ENCODE results near the gene CAPN2. TPM values are rescaled to one million over a fixed set of nuclear protein-coding genes. Genes with fewer than 3 reads are reported as not detected.

The CAPN2 gene
- polyA plus RNA-seq (2013, experiment 1 of 2) = 50.4 TPM
- 50.8 TPM for polyA plus RNA-seq (2013, experiment 2 of 2)

DNA sequence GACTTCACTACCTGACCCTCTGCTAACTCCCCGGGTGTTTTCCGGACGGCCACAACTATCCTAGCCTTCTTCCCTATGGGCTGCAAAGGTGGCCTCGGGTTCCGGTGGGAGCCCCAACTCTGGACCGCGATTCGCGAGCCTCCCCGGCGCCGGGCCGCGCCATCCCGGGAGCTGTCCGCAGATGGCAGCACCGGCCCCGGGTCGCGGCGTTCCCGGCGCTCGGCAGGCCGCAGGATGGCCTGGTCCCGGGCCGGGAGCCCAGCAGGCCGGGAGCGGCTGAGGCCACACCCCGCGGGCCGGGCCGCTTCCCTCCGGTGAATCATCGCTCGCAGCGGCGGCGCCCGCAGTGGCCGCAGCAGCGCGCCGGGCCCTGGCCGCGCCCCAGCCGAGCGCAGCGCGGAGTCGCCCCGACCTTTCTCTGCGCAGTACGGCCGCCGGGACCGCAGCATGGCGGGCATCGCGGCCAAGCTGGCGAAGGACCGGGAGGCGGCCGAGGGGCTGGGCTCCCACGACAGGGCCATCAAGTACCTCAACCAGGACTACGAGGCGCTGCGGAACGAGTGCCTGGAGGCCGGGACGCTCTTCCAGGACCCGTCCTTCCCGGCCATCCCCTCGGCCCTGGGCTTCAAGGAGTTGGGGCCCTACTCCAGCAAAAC lies at the start of gene CAPN2:
Gene CAPN2 (plus strand): TSS at position 346 of the 656 bp plus-strand sequence. CDS start 102 bp downstream, at position 448.
- H3K9me3 ChIP-seq (replicated peaks in 1 of 2; ENCODE audit: control insufficient read depth in 2 of 2, insufficient read depth in 1 of 2, low read depth in 1 of 2, low read length in 2 of 2) = no peaks in the 10 kb centered on the region
- H3K9ac ChIP-seq (ENCODE audit: low read depth, low read length, poor library complexity) = peak within 1 kb of the TSS; percentile 97
- H2BK120ac ChIP-seq (ENCODE audit: low read depth, low read length) = peak within 1 kb of the TSS; percentile 11
- peak within 1 kb of the TSS; percentile 83 to 90 for H3K4me3 ChIP-seq (ENCODE audit: low read length in 2 of 2)
- H3K4ac ChIP-seq (ENCODE audit: low read length) = peak within 1 kb of the TSS; percentile 15
- no peaks in the 10 kb centered on the region for H3K79me1 ChIP-seq (ENCODE audit: low read depth, low read length)
- H3K27ac ChIP-seq (replicated peaks; ENCODE audit: low read length) = no peak within 1 kb of the TSS
- H3K36me3 ChIP-seq (replicated peaks in 1 of 2; ENCODE audit: control insufficient read depth in 2 of 2, insufficient read depth in 2 of 2, low read length in 2 of 2) = peaks cover 0 to 28% of the 10 kb centered on the region in 2 donors
- H3K23ac ChIP-seq (ENCODE audit: low read depth, low read length, poor library complexity) = peak within 1 kb of the TSS; percentile 94
- H2BK5ac ChIP-seq (ENCODE audit: low read length) = peak within 1 kb of the TSS; percentile 88
- H2BK15ac ChIP-seq (ENCODE audit: low read length) = no peak within 1 kb of the TSS
- H3K18ac ChIP-seq (ENCODE audit: low read length) = peak within 1 kb of the TSS; percentile 98
- no peak within 1 kb of the TSS for H2BK12ac ChIP-seq (ENCODE audit: low read length)
- H3K4me1 ChIP-seq (ENCODE audit: control insufficient read depth in 2 of 2, insufficient read depth in 1 of 2, low read depth in 1 of 2, low read length in 2 of 2) = peaks cover 11 to 16% of the 10 kb centered on the region in 2 donors
- H2AK5ac ChIP-seq (ENCODE audit: low read depth, low read length) = peak within 1 kb of the TSS; percentile 27
- no peak within 1 kb of the TSS for H4K8ac ChIP-seq (ENCODE audit: low read depth, low read length)
- peak; percentile 64 for DNase-seq (ENCODE audit: low spot score)
- peak within 1 kb of the TSS; percentile 58 for H4K91ac ChIP-seq (ENCODE audit: low read depth, low read length, poor library complexity)
- peak within 1 kb of the TSS; percentile 93 for H2AFZ ChIP-seq (ENCODE audit: low read length)
- no peaks in the 10 kb centered on the region for H3K27me3 ChIP-seq (ENCODE audit: control insufficient read depth in 3 of 3, insufficient read depth in 3 of 3, low read depth in 1 of 3, low read length in 3 of 3)
- H3K14ac ChIP-seq (ENCODE audit: low read length) = no peak within 1 kb of the TSS
- whole genome bisulfite sequencing, 2 donors (ENCODE audit: extremely low coverage in 2 of 2, insufficient read length in 2 of 2, insufficient replicate concordance in 1 of 2) = no CpG with 5 or more reads among the region's 74 CpGs
- peak within 1 kb of the TSS; percentile 79 for H3K4me2 ChIP-seq (ENCODE audit: insufficient read depth, low read length, poor library complexity, severe bottlenecking)

DNA sequence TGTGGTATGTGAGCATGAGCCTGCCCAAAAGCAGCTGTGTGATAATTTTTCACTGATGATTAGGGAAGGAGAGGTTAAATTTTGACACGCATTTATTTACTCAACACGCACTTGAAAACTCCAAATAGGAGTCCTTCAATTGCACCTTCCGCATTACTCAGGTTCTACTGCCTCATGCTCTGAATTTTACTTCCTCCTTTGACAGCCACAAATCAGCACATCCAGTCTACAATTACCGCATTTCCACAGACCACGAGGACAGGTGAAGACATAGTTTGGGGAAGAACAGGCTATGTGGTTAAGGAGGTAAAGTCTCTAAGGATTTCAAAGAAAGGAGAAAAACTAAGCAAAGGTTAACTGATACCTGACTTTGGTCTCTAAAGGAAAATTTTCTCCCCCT lies 49.4 kb upstream of the CAPN2 start:
- H3K36me3 ChIP-seq (replicated peaks in 1 of 2; ENCODE audit: control insufficient read depth in 2 of 2, insufficient read depth in 2 of 2, low read length in 2 of 2) = no peaks in the 10 kb centered on the region
- H3K27ac ChIP-seq (replicated peaks; ENCODE audit: low read length) = no peak overlapping the region
- no peak overlapping the region for H4K91ac ChIP-seq (ENCODE audit: low read depth, low read length, poor library complexity)
- H3K23ac ChIP-seq (ENCODE audit: low read depth, low read length, poor library complexity) = no peak overlapping the region
- no peak overlapping the region for H2AFZ ChIP-seq (ENCODE audit: low read length)
- DNase-seq (ENCODE audit: low spot score) = no peak
- H3K27me3 ChIP-seq (ENCODE audit: control insufficient read depth in 3 of 3, insufficient read depth in 3 of 3, low read depth in 1 of 3, low read length in 3 of 3) = no peaks in the 10 kb centered on the region
- H3K9me3 ChIP-seq (replicated peaks in 1 of 2; ENCODE audit: control insufficient read depth in 2 of 2, insufficient read depth in 1 of 2, low read depth in 1 of 2, low read length in 2 of 2) = no peaks in the 10 kb centered on the region
- H2BK5ac ChIP-seq (ENCODE audit: low read length) = no peak overlapping the region
- H2BK12ac ChIP-seq (ENCODE audit: low read length) = no peak overlapping the region
- H2BK15ac ChIP-seq (ENCODE audit: low read length) = no peak overlapping the region
- H3K79me1 ChIP-seq (ENCODE audit: low read depth, low read length) = no peaks in the 10 kb centered on the region
- no CpG with 5 or more reads among the region's 5 CpGs for WGBS, 2 donors (ENCODE audit: extremely low coverage in 2 of 2, insufficient read length in 2 of 2, insufficient replicate concordance in 1 of 2)
- no peak overlapping the region for H3K4me3 ChIP-seq (ENCODE audit: low read length in 2 of 2)
- no peak overlapping the region for H3K18ac ChIP-seq (ENCODE audit: low read length)
- H2BK120ac ChIP-seq (ENCODE audit: low read depth, low read length) = no peak overlapping the region
- H3K14ac ChIP-seq (ENCODE audit: low read length) = no peak overlapping the region
- no peak overlapping the region for H2AK5ac ChIP-seq (ENCODE audit: low read depth, low read length)
- no peaks in the 10 kb centered on the region for H3K4me1 ChIP-seq (ENCODE audit: control insufficient read depth in 2 of 2, insufficient read depth in 1 of 2, low read depth in 1 of 2, low read length in 2 of 2)
- no peak overlapping the region for H3K4ac ChIP-seq (ENCODE audit: low read length)
- no peak overlapping the region for H3K9ac ChIP-seq (ENCODE audit: low read depth, low read length, poor library complexity)
- H3K4me2 ChIP-seq (ENCODE audit: insufficient read depth, low read length, poor library complexity, severe bottlenecking) = no peak overlapping the region
- H4K8ac ChIP-seq (ENCODE audit: low read depth, low read length) = no peak overlapping the region

DNA sequence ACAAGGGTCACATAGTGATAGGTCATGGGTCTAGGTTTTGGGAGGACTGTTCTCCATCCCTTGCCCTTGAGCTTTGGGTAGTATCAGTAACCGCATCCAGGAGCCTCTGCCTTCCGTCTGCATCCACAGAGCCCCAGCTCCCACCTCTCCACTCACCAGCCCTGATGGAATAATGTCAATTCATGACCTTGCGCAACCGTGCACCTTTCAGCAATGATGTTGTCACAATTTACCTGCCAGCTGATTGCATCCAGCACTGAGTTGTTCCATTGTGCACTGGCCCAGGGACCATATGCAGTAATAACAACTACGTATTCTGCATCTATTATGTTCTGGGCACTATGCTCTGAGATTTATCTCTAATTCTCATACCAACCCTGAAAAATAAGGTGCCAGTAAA lies 48.2 kb upstream of the CAPN2 start:
- Histone ChIP-seq H3K79me1 (ENCODE audit: low read depth, low read length) (no peaks in the 10 kb centered on the region), H2BK5ac (ENCODE audit: low read length) (no peak overlapping the region), H2AFZ (ENCODE audit: low read length) (no peak overlapping the region), H3K27ac (replicated peaks; ENCODE audit: low read length) (no peak overlapping the region), H3K27me3 (ENCODE audit: control insufficient read depth in 3 of 3, insufficient read depth in 3 of 3, low read depth in 1 of 3, low read length in 3 of 3) (no peaks in the 10 kb centered on the region), H3K14ac (ENCODE audit: low read length) (no peak overlapping the region), H3K18ac (ENCODE audit: low read length) (no peak overlapping the region), H2BK120ac (ENCODE audit: low read depth, low read length) (no peak overlapping the region), H3K23ac (ENCODE audit: low read depth, low read length, poor library complexity) (no peak overlapping the region), H4K91ac (ENCODE audit: low read depth, low read length, poor library complexity) (no peak overlapping the region), H2BK12ac (ENCODE audit: low read length) (no peak overlapping the region), H4K8ac (ENCODE audit: low read depth, low read length) (no peak overlapping the region), H3K4me1 (ENCODE audit: control insufficient read depth in 2 of 2, insufficient read depth in 1 of 2, low read depth in 1 of 2, low read length in 2 of 2) (no peaks in the 10 kb centered on the region), H3K9ac (ENCODE audit: low read depth, low read length, poor library complexity) (no peak overlapping the region), H3K9me3 (replicated peaks in 1 of 2; ENCODE audit: control insufficient read depth in 2 of 2, insufficient read depth in 1 of 2, low read depth in 1 of 2, low read length in 2 of 2) (no peaks in the 10 kb centered on the region), H3K36me3 (replicated peaks in 1 of 2; ENCODE audit: control insufficient read depth in 2 of 2, insufficient read depth in 2 of 2, low read length in 2 of 2) (no peaks in the 10 kb centered on the region), H3K4ac (ENCODE audit: low read length) (no peak overlapping the region), H3K4me3 (ENCODE audit: low read length in 2 of 2) (no peak overlapping the region), H2BK15ac (ENCODE audit: low read length) (no peak overlapping the region), H3K4me2 (ENCODE audit: insufficient read depth, low read length, poor library complexity, severe bottlenecking) (no peak overlapping the region), H2AK5ac (ENCODE audit: low read depth, low read length) (no peak overlapping the region)
- no CpG with 5 or more reads among the region's 5 CpGs for WGBS, 2 donors (ENCODE audit: extremely low coverage in 2 of 2, insufficient read length in 2 of 2, insufficient replicate concordance in 1 of 2)
- DNase-seq (ENCODE audit: low spot score) = no peak

DNA sequence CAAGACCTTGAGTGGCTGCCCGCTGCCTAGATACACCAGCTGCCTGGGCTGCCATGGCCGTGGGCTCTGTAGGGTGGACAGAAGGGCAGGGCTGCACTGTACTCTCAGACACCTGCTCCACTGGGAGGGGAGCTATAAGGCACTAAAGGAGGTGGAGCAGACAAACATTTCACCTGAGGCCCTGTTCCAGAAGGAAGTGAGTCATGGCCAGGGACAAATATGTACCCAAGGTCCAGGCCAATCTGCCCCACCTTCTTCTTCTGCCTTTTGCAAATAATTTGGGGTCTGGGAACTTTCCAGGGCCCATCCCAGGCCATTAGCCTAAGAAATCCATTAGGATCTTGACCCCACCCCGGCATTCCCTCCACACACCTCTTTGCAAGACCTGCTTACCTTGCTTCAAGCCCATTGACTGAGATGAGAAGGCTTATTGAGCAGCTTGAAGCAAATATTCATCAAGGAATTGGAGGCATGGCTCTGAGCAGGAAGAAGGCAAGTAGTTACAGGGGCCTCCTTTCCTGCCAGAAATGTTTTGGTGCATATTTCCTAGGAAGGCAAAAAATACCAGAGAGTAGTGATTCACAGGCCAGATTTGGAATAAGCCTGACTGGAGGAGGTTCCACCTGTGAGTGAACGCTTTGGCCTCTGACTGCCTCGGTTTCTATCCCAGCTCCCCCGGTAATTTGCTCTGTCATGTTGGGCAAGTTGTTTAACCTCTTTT lies 46.6 kb upstream of the CAPN2 start, which contains the start of gene CAPN8:
Gene CAPN8 (minus strand): TSS at position 110 of the 721 bp plus-strand sequence. CDS start 55 bp downstream, at position 55.
- Histone ChIP-seq H3K4me2 (ENCODE audit: insufficient read depth, low read length, poor library complexity, severe bottlenecking) (no peak within 1 kb of the TSS), H3K23ac (ENCODE audit: low read depth, low read length, poor library complexity) (no peak within 1 kb of the TSS), H3K4me3 (ENCODE audit: low read length in 2 of 2) (peak within 1 kb of the TSS in 1 of 2 donors; percentile 39), H3K4ac (ENCODE audit: low read length) (no peak within 1 kb of the TSS), H2AFZ (ENCODE audit: low read length) (no peak within 1 kb of the TSS), H3K9ac (ENCODE audit: low read depth, low read length, poor library complexity) (no peak within 1 kb of the TSS), H2AK5ac (ENCODE audit: low read depth, low read length) (no peak within 1 kb of the TSS), H2BK120ac (ENCODE audit: low read depth, low read length) (no peak within 1 kb of the TSS), H4K91ac (ENCODE audit: low read depth, low read length, poor library complexity) (no peak within 1 kb of the TSS), H3K4me1 (ENCODE audit: control insufficient read depth in 2 of 2, insufficient read depth in 1 of 2, low read depth in 1 of 2, low read length in 2 of 2) (no peaks in the 10 kb centered on the region), H2BK12ac (ENCODE audit: low read length) (no peak within 1 kb of the TSS), H3K27me3 (ENCODE audit: control insufficient read depth in 3 of 3, insufficient read depth in 3 of 3, low read depth in 1 of 3, low read length in 3 of 3) (no peaks in the 10 kb centered on the region), H3K9me3 (replicated peaks in 1 of 2; ENCODE audit: control insufficient read depth in 2 of 2, insufficient read depth in 1 of 2, low read depth in 1 of 2, low read length in 2 of 2) (no peaks in the 10 kb centered on the region), H3K18ac (ENCODE audit: low read length) (peak within 1 kb of the TSS; percentile 7), H3K14ac (ENCODE audit: low read length) (no peak within 1 kb of the TSS), H2BK15ac (ENCODE audit: low read length) (no peak within 1 kb of the TSS), H3K79me1 (ENCODE audit: low read depth, low read length) (no peaks in the 10 kb centered on the region), H3K36me3 (replicated peaks in 1 of 2; ENCODE audit: control insufficient read depth in 2 of 2, insufficient read depth in 2 of 2, low read length in 2 of 2) (no peaks in the 10 kb centered on the region), H2BK5ac (ENCODE audit: low read length) (no peak within 1 kb of the TSS), H3K27ac (replicated peaks; ENCODE audit: low read length) (no peak within 1 kb of the TSS), H4K8ac (ENCODE audit: low read depth, low read length) (no peak within 1 kb of the TSS)
- WGBS, 2 donors (ENCODE audit: extremely low coverage in 2 of 2, insufficient read length in 2 of 2, insufficient replicate concordance in 1 of 2) = no CpG with 5 or more reads among the region's 6 CpGs
- DNase-seq (ENCODE audit: low spot score) = no peak

Data from neuronal stem cell (in vitro differentiated cells).